ENCODE data around the gene KRTAP5-1. TPM values are rescaled to one million over a fixed set of nuclear protein-coding genes. Genes with fewer than 3 reads are reported as not detected.

Gene KRTAP5-1
- polyA plus RNA-seq, 3 donors = 0.18 TPM; not detected in 2

GRCh38 chr11:1547467-1548098 is 37.5 kb downstream of the KRTAP5-1 start:
- no peak for DNase-seq (ENCODE audit: low read depth in 3 of 3, low spot score in 2 of 3)

- no peak for DNase-seq (ENCODE audit: low read depth in 3 of 3, low spot score in 2 of 3)
Measured at GRCh38 chr11:1546536-1547466, 38.3 kb downstream of the KRTAP5-1 start.

- DNase-seq (ENCODE audit: low read depth in 3 of 3, low spot score in 2 of 3) = no peak
Measured at GRCh38 chr11:1546077-1546535, 39.0 kb downstream of the KRTAP5-1 start.

GRCh38 chr11:1545432-1545831 is 39.7 kb downstream of the KRTAP5-1 start:
- no peak for DNase-seq (ENCODE audit: low read depth in 3 of 3, low spot score in 2 of 3)

GRCh38 chr11:1544536-1544935 is 40.5 kb downstream of the KRTAP5-1 start:
- DNase-seq (ENCODE audit: low read depth in 3 of 3, low spot score in 2 of 3) = no peak

GRCh38 chr11:1543606-1544263 is 41.3 kb downstream of the KRTAP5-1 start:
- no peak for DNase-seq (ENCODE audit: low read depth in 3 of 3, low spot score in 2 of 3)

GRCh38 chr11:1542267-1542666 is 42.8 kb downstream of the KRTAP5-1 start:
- DNase-seq (ENCODE audit: low read depth in 3 of 3, low spot score in 2 of 3) = no peak

GRCh38 chr11:1541474-1542204 is 43.4 kb downstream of the KRTAP5-1 start:
- DNase-seq (ENCODE audit: low read depth in 3 of 3, low spot score in 2 of 3) = no peak

GRCh38 chr11:1540074-1540473 is 45.0 kb downstream of the KRTAP5-1 start:
- DNase-seq (ENCODE audit: low read depth in 3 of 3, low spot score in 2 of 3) = no peak

GRCh38 chr11:1538153-1538552 is 46.9 kb downstream of the KRTAP5-1 start:
- no peak for DNase-seq (ENCODE audit: low read depth in 3 of 3, low spot score in 2 of 3)

GRCh38 chr11:1536065-1536843 is 48.8 kb downstream of the KRTAP5-1 start:
- DNase-seq (ENCODE audit: low read depth in 3 of 3, low spot score in 2 of 3) = no peak

- no peak for DNase-seq (ENCODE audit: low read depth in 3 of 3, low spot score in 2 of 3)
Measured at GRCh38 chr11:1534682-1535081, 50.4 kb downstream of the KRTAP5-1 start.

Other genes with a start within 250 kb of the KRTAP5-1 start
- gene BRSK2, start 195.3 kb downstream of the KRTAP5-1 start, polyA plus RNA-seq (ENCODE audit: insufficient read length in 3 of 3) = under 1 TPM; 0.25 to 0.64 (median 0.49) TPM
- gene MOB2, start 98.5 kb downstream of the KRTAP5-1 start, polyA plus RNA-seq (ENCODE audit: insufficient read length in 3 of 3) = 10 to 100 TPM; 28.8 to 36.7 (median 31.6) TPM
- gene DUSP8, start 13.0 kb downstream of the KRTAP5-1 start, polyA plus RNA-seq (ENCODE audit: insufficient read length in 3 of 3) = 1 to 10 TPM; 2.2 to 3.0 (median 2.5) TPM
- gene KRTAP5-2, start 13.0 kb upstream of the KRTAP5-1 start, polyA plus RNA-seq (ENCODE audit: insufficient read length in 3 of 3) = under 1 TPM in 1 of 3 donors, not detected in 2; 0.21 TPM
- not detected for gene KRTAP5-3, start 23.2 kb upstream of the KRTAP5-1 start, polyA plus RNA-seq (ENCODE audit: insufficient read length in 3 of 3)
- not detected for gene KRTAP5-4, start 36.9 kb upstream of the KRTAP5-1 start, polyA plus RNA-seq (ENCODE audit: insufficient read length in 3 of 3)
- not detected for gene KRTAP5-5, start 44.5 kb upstream of the KRTAP5-1 start, polyA plus RNA-seq (ENCODE audit: insufficient read length in 3 of 3)
- not detected for gene KRTAP5-6, start 111.9 kb upstream of the KRTAP5-1 start, polyA plus RNA-seq (ENCODE audit: insufficient read length in 3 of 3)
- under 1 TPM; 0.11 to 0.30 (median 0.14) TPM for gene IFITM10, start 165.3 kb upstream of the KRTAP5-1 start, polyA plus RNA-seq (ENCODE audit: insufficient read length in 3 of 3)
- gene CTSD, start 178.6 kb upstream of the KRTAP5-1 start, polyA plus RNA-seq (ENCODE audit: insufficient read length in 3 of 3) = 100 to 1,000 TPM; 192 to 255 (median 211) TPM
- under 1 TPM in 1 of 3 donors, not detected in 2; 0.33 TPM for gene SYT8, start 249.7 kb upstream of the KRTAP5-1 start, polyA plus RNA-seq (ENCODE audit: insufficient read length in 3 of 3)

Data from right renal cortex interstitium (tissue), 3 donors.